Trophoblast cell (in vitro differentiated cells and primary cell): ENCODE results near the gene TMEM208.

Experiments used
- DNase-seq, 2 donors: peaks; one replicate each; pipeline ENCODE4 v3.0.0-alpha.2; 2016
- H2AFZ ChIP-seq: 2 replicates; pipeline ENCODE4 v1.6.1; 2013; ENCODE audit warnings: low read length, moderate library complexity, mild to moderate bottlenecking; ENCODE audit not compliant: insufficient read depth, poor library complexity
- H2AK5ac ChIP-seq: 2 replicates; pipeline ENCODE4 v1.6.1; 2013; ENCODE audit warnings: mild to moderate bottlenecking, low read length
- H2BK120ac ChIP-seq: 2 replicates; pipeline ENCODE4 v1.6.1; 2013; ENCODE audit warnings: low read length, mild to moderate bottlenecking, moderate library complexity; ENCODE audit not compliant: insufficient read depth, poor library complexity
- H2BK12ac ChIP-seq: 2 replicates; pipeline ENCODE4 v1.6.1; 2013; ENCODE audit warnings: mild to moderate bottlenecking, low read length, moderate library complexity
- H2BK5ac ChIP-seq: 2 replicates; pipeline ENCODE4 v1.6.1; 2013; ENCODE audit warnings: low read length, low read depth, moderate library complexity, mild to moderate bottlenecking; ENCODE audit not compliant: poor library complexity
- H3K14ac ChIP-seq: 2 replicates; pipeline ENCODE4 v1.6.1; 2013; ENCODE audit warnings: mild to moderate bottlenecking, low read length
- H3K18ac ChIP-seq: 2 replicates; pipeline ENCODE4 v1.6.1; 2013; ENCODE audit warnings: mild to moderate bottlenecking, low read length
- H3K23ac ChIP-seq: 2 replicates; pipeline ENCODE4 v1.6.1; 2013; ENCODE audit warnings: low read length
- H3K27ac ChIP-seq: 2 replicates; pipeline ENCODE4 v1.5.1; 2013; ENCODE audit warnings: low read depth, mild to moderate bottlenecking, inconsistent platforms, low read length, moderate library complexity
- H3K27me3 ChIP-seq: 2 replicates; pipeline ENCODE4 v1.6.1; 2013; ENCODE audit warnings: inconsistent platforms, mild to moderate bottlenecking, low read length, moderate library complexity; ENCODE audit not compliant: insufficient read depth
- H3K36me3 ChIP-seq, 2 experiments: 1 replicate in 1 of 2; 2 replicates in 1 of 2; pipeline ENCODE4 v1.6.1; 2013; ENCODE audit warnings: low read length in 2 of 2, mild to moderate bottlenecking in 2 of 2, moderate library complexity in 1 of 2; ENCODE audit not compliant: insufficient read depth in 2 of 2, control insufficient read depth in 1 of 2
- H3K4ac ChIP-seq: 2 replicates; pipeline ENCODE4 v1.6.1; 2013; ENCODE audit warnings: low read depth, mild to moderate bottlenecking, low read length, moderate library complexity
- H3K4me1 ChIP-seq, 2 experiments: 1 replicate in 1 of 2; 2 replicates in 1 of 2; pipeline ENCODE4 v1.6.1; 2013; ENCODE audit warnings: low read length in 2 of 2, mild to moderate bottlenecking in 2 of 2, moderate library complexity in 1 of 2; ENCODE audit not compliant: insufficient read depth in 2 of 2, control insufficient read depth in 1 of 2
- H3K4me2 ChIP-seq: 2 replicates; pipeline ENCODE4 v1.6.1; 2013; ENCODE audit warnings: inconsistent platforms, mild to moderate bottlenecking, low read length, moderate library complexity
- H3K4me3 ChIP-seq: 2 replicates; pipeline ENCODE4 v1.5.1; 2013; ENCODE audit warnings: mild to moderate bottlenecking, low read depth, low read length, inconsistent platforms
- H3K79me1 ChIP-seq: one replicate; pipeline ENCODE4 v1.6.1; 2013; ENCODE audit warnings: low read length
- H3K79me2 ChIP-seq: 2 replicates; pipeline ENCODE4 v1.6.1; 2013; ENCODE audit warnings: low read length, mild to moderate bottlenecking; ENCODE audit not compliant: control insufficient read depth, insufficient read depth, poor library complexity
- H3K9ac ChIP-seq: 2 replicates; pipeline ENCODE4 v1.6.1; 2013; ENCODE audit warnings: mild to moderate bottlenecking, low read length
- H3K9me3 ChIP-seq: 2 replicates; pipeline ENCODE4 v1.6.1; 2013; ENCODE audit warnings: low read depth, mild to moderate bottlenecking, control low read depth, inconsistent platforms, low read length; ENCODE audit not compliant: insufficient read depth
- H4K12ac ChIP-seq: 2 replicates; pipeline ENCODE4 v1.6.1; 2013; ENCODE audit warnings: low read depth, mild to moderate bottlenecking, low read length, moderate library complexity
- H4K8ac ChIP-seq: 2 replicates; pipeline ENCODE4 v1.6.1; 2013; ENCODE audit warnings: low read depth, mild to moderate bottlenecking, low read length, moderate library complexity
- H4K91ac ChIP-seq: one replicate; pipeline ENCODE4 v1.6.1; 2013; ENCODE audit warnings: low read depth, mild to moderate bottlenecking, low read length, moderate library complexity
- WGBS: extraction: QIAGEN DNeasy Blood & Tissue Kit; methylation state at CpG from one replicate; pipeline ENCODE4 v1.1.7; 2013; ENCODE audit warnings: missing lambda C conversion rate; ENCODE audit not compliant: insufficient read length, insufficient coverage; ENCODE audit errors: extremely low coverage; 5-methylcytosine and 5-hydroxymethylcytosine counted together

TMEM208 gene

DNA sequence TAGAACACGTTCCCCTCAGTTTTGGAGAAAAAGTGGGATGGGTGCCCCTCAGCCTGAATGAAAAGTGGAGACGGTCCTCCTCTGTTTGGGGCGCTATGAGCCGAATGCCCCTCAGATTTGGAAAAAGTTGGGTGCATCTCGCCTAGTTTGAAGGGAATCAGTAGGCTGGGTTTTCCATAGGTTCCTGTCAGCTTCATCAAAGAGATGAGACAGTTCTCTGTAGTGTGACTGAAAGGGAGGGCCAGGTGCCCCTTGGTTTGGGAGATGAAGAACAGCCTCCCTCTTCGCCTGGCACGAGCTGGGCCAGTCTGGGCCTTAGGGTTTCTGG lies 21.1 kb downstream of the TMEM208 start:
- H3K4ac ChIP-seq: no peak overlapping the region
- WGBS: no CpG with 5 or more reads among the region's 7 CpGs
- no peak for DNase-seq
- peaks cover 20% of the 10 kb centered on the region for H3K79me1 ChIP-seq
- H4K91ac ChIP-seq: no peak overlapping the region
- H3K27me3 ChIP-seq: peaks cover 27% of the 10 kb centered on the region
- no peak overlapping the region for H3K23ac ChIP-seq
- no peak overlapping the region for H3K14ac ChIP-seq
- peak overlapping the region; percentile 74 for H3K4me2 ChIP-seq
- H2AFZ ChIP-seq: no peak overlapping the region
- no peak overlapping the region for H2BK12ac ChIP-seq
- no peak overlapping the region for H2BK120ac ChIP-seq
- peaks cover 37 to 43% of the 10 kb centered on the region in 2 experiments for H3K4me1 ChIP-seq
- no peak overlapping the region for H4K8ac ChIP-seq
- no peak overlapping the region for H2BK5ac ChIP-seq
- H3K9ac ChIP-seq: no peak overlapping the region
- no peak overlapping the region for H3K18ac ChIP-seq
- peaks cover 3% of the 10 kb centered on the region for H3K79me2 ChIP-seq
- H3K9me3 ChIP-seq: peaks cover 1% of the 10 kb centered on the region
- peak overlapping the region; percentile 57 for H3K4me3 ChIP-seq
- no peak overlapping the region for H4K12ac ChIP-seq
- no peak overlapping the region for H3K27ac ChIP-seq
- H3K36me3 ChIP-seq: no peaks in the 10 kb centered on the region
- no peak overlapping the region for H2AK5ac ChIP-seq

- H3K23ac ChIP-seq: no peak within 1 kb of the TSS
- H3K14ac ChIP-seq: no peak within 1 kb of the TSS
- peak within 1 kb of the TSS; percentile 57 for H3K4me3 ChIP-seq
- H2AK5ac ChIP-seq: no peak within 1 kb of the TSS
- no peak within 1 kb of the TSS for H3K27ac ChIP-seq
- H3K79me2 ChIP-seq: peaks cover 3% of the 10 kb centered on the region
- H2BK5ac ChIP-seq: no peak within 1 kb of the TSS
- no CpG with 5 or more reads among the region's 75 CpGs for WGBS
- H3K4ac ChIP-seq: no peak within 1 kb of the TSS
- H3K4me2 ChIP-seq: peak within 1 kb of the TSS; percentile 96
- H3K36me3 ChIP-seq: no peaks in the 10 kb centered on the region
- H3K18ac ChIP-seq: peak within 1 kb of the TSS; percentile 36
- H4K91ac ChIP-seq: no peak within 1 kb of the TSS
- H3K9ac ChIP-seq: no peak within 1 kb of the TSS
- peak in 1 of 2 donors; percentile 5 for DNase-seq
- H3K79me1 ChIP-seq: peaks cover 20% of the 10 kb centered on the region
- peaks cover 27% of the 10 kb centered on the region for H3K27me3 ChIP-seq
- H3K9me3 ChIP-seq: peaks cover 1% of the 10 kb centered on the region
- no peak within 1 kb of the TSS for H4K8ac ChIP-seq
- H3K4me1 ChIP-seq: peaks cover 35 to 40% of the 10 kb centered on the region in 2 experiments
- H2BK120ac ChIP-seq: no peak within 1 kb of the TSS
- H4K12ac ChIP-seq: no peak within 1 kb of the TSS
- H2BK12ac ChIP-seq: no peak within 1 kb of the TSS
- peak within 1 kb of the TSS; percentile 43 for H2AFZ ChIP-seq
Measured at GRCh38 chr16:67248401-67249177, 21.7 kb downstream of the TMEM208 start, which contains the start of gene SLC9A5. Gene SLC9A5 (plus strand): TSS chr16:67248979. CDS start chr16:67249015, 36 bp downstream.

DNA sequence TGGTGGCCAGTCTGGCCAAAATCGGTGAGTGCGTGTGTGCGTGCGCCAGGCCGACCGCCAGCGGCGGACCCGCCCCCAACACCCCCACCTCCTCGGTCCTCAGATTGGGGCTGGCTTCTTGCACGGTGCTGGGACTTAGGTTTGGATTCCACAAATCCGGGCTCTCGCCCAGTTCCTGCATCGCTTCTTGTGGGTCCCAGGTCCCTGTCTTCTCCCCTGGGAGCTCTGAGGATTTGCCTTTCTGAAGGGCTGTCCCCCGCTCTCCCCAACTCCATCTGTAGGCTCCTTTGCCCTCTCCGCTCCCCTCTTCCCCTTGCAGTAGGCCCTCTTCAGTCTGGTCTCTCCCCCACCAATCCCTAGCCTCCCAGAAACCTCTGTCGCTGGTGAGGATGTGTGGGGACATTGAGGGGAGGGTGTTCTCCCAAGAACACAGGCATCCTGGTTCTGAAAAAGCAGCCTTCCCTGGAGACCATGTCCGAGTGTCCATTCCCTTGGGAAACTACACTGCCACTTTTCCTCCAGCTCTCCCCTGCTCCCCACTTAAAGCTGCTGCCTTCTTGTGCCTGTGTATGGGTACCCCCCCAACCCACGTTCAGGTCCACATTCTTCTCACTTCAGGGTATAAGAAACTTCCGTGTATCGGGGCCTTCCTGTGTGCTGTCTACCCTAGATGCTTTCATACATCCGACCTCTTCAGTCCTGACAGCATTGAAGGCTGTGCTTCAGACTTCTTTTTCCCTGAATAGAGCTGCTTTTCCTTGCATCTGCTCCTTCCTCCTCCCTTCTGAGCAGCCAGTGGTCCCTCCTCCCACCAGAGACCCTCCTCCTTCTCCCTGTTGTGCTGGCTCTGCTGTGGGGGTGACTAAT lies 22.5 kb downstream of the TMEM208 start:
- Histone ChIP-seq H3K36me3 (no peaks in the 10 kb centered on the region), H3K4me1 (peaks cover 27 to 32% of the 10 kb centered on the region in 2 experiments), H4K12ac (no peak overlapping the region), H4K8ac (no peak overlapping the region), H2BK5ac (no peak overlapping the region), H3K23ac (no peak overlapping the region), H3K4ac (no peak overlapping the region), H2BK12ac (no peak overlapping the region), H3K14ac (no peak overlapping the region), H3K27me3 (peaks cover 27% of the 10 kb centered on the region), H3K79me1 (peaks cover 17% of the 10 kb centered on the region), H3K9ac (no peak overlapping the region), H3K18ac (peak overlapping the region; percentile 36), H3K4me3 (peak overlapping the region; percentile 17), H2AFZ (no peak overlapping the region), H3K4me2 (peak overlapping the region; percentile 74), H2BK120ac (no peak overlapping the region), H2AK5ac (no peak overlapping the region), H3K9me3 (peaks cover 1% of the 10 kb centered on the region), H3K79me2 (peaks cover 3% of the 10 kb centered on the region), H4K91ac (no peak overlapping the region), H3K27ac (no peak overlapping the region)
- no peak for DNase-seq
- no CpG with 5 or more reads among the region's 22 CpGs for WGBS

- Histone ChIP-seq H3K14ac (no peak overlapping the region), H3K4me3 (no peak overlapping the region)
Measured at GRCh38 chr16:67250045-67250327, 23.1 kb downstream of the TMEM208 start.

More at GRCh38 chr16:67250045-67250327, 23.1 kb downstream of the TMEM208 start:
- peaks cover 27% of the 10 kb centered on the region for H3K27me3 ChIP-seq
- peaks cover 21 to 26% of the 10 kb centered on the region in 2 experiments for H3K4me1 ChIP-seq
- H4K12ac ChIP-seq: no peak overlapping the region
- no peak overlapping the region for H3K4ac ChIP-seq
- WGBS: no CpG with 5 or more reads among the region's 4 CpGs
- H2BK5ac ChIP-seq: no peak overlapping the region
- H4K8ac ChIP-seq: no peak overlapping the region
- no peaks in the 10 kb centered on the region for H3K36me3 ChIP-seq
- peaks cover 17% of the 10 kb centered on the region for H3K79me1 ChIP-seq
- H2BK12ac ChIP-seq: no peak overlapping the region
- peaks cover 1% of the 10 kb centered on the region for H3K9me3 ChIP-seq
- H3K79me2 ChIP-seq: peaks cover 3% of the 10 kb centered on the region
- no peak overlapping the region for H3K27ac ChIP-seq
- no peak overlapping the region for H3K4me2 ChIP-seq
- H3K9ac ChIP-seq: no peak overlapping the region
- H4K91ac ChIP-seq: no peak overlapping the region
- H3K23ac ChIP-seq: no peak overlapping the region
- no peak overlapping the region for H3K18ac ChIP-seq
- H2AK5ac ChIP-seq: no peak overlapping the region
- H2AFZ ChIP-seq: no peak overlapping the region
- H2BK120ac ChIP-seq: no peak overlapping the region
- DNase-seq: no peak
